Left colon (tissue), 2 donors: ENCODE data around the gene METAP2. TPM values are rescaled to one million over a fixed set of nuclear protein-coding genes. Genes with fewer than 3 reads are reported as not detected.
"Not testable (repeated sequence)": the region's sequence is repeated elsewhere in the genome, so short reads cannot be mapped to it uniquely, and the experiment has no call there.

Experiments used
- ATAC-seq: fragments of 200-7000 bp; cut with Tn5 transposase; one replicate; pipeline ENCODE4 v1.9.1; 2020; ENCODE audit warnings: mild to moderate bottlenecking, moderate library complexity
- DNase-seq, 2 donors: peaks; one replicate each; pipeline ENCODE4 v3.0.0-alpha.2; 2020
- intact Hi-C, 2 donors: fragments of 100-400 bp; cut with DNase I in 1 of 2; cut with micrococcal nuclease in 1 of 2; formaldehyde crosslinking; loops; one replicate each; pipeline versions ENCODE4 v1.11.2 to v1.14.0; 2022; cut with DNase I, micrococcal nuclease
- total RNA-seq, 2 donors: library from RNA; stranded (reverse); fragmentation: NEBNext Ultra II Directional; extraction: Animal tissue kit (Norgen Biotek cat#: 25700); gene quantifications; one replicate each; pipeline ENCODE4 v1.2.1, GENCODE V29; 2021
- donor health status: DM: no; HTN: no; CAD: no.
- donor health status: DM: yes; HTN: yes; CAD: no.

The METAP2 gene
- total RNA-seq, 2 donors from 2014 or later = 36.1 to 45.6 TPM

GRCh38 chr12:95460105-95460504, 13.8 kb upstream of the METAP2 start:
- DNase-seq = no peak
- intact Hi-C loops = no loop called here
- no peak for ATAC-seq

- DNase-seq (no peak), ATAC-seq (no peak)
- intact Hi-C loops = no loop called here
These were observed 13.1 kb upstream of the METAP2 start for GRCh38 chr12:95460896-95461295.

- no peak for DNase-seq
- intact Hi-C loops = no loop called here
- ATAC-seq = no peak
These were observed 11.9 kb upstream of the METAP2 start for GRCh38 chr12:95462081-95462480.

- intact Hi-C loops = no loop called here
- DNase-seq = no peak
- ATAC-seq = no peak
These were observed 11.4 kb upstream of the METAP2 start for GRCh38 chr12:95462551-95462950.

- intact Hi-C loops = no loop called here
- no peak for DNase-seq
These were observed 10.9 kb upstream of the METAP2 start for GRCh38 chr12:95463050-95463449.

GRCh38 chr12:95463776-95464175, 10.2 kb upstream of the METAP2 start:
- DNase-seq, intact Hi-C loops, ATAC-seq: not testable (repeated sequence)

More at GRCh38 chr12:95463050-95463449, 10.9 kb upstream of the METAP2 start:
- ATAC-seq = no peak

- no peak for DNase-seq
- intact Hi-C loops = no loop called here
- no peak for ATAC-seq
These were observed 8.7 kb upstream of the METAP2 start for GRCh38 chr12:95465275-95465674.

GRCh38 chr12:95470300-95470699, 3.7 kb upstream of the METAP2 start:
- ATAC-seq (no peak), DNase-seq (no peak)
- intact Hi-C loops = loop anchor here in 1 of 2 donors (5.0 kb wide), 1 partner anchor 253 kb away; the partner anchor contains the start of genes FGD6 and VEZT

- ATAC-seq (peak; percentile 69), DNase-seq (peak; percentile 42 to 53)
- intact Hi-C loops = loop anchor here in 1 of 2 donors (5.0 kb wide), 1 partner anchor 256 kb away; the partner anchor contains the start of genes FGD6 and VEZT
These were observed 595 bp upstream of the METAP2 start for GRCh38 chr12:95473231-95473883.

- ATAC-seq (no peak), DNase-seq (no peak)
- intact Hi-C loops = loop anchor here in 1 of 2 donors (5.0 kb wide), 1 partner anchor 257 kb away; the partner anchor contains the start of genes FGD6 and VEZT
These were observed 657 bp downstream of the METAP2 start for GRCh38 chr12:95474660-95474958.

GRCh38 chr12:95480230-95480629, 6.3 kb downstream of the METAP2 start:
- DNase-seq = no peak
- intact Hi-C loops = no loop called here
- ATAC-seq = no peak

GRCh38 chr12:95481072-95481471, 7.1 kb downstream of the METAP2 start:
- intact Hi-C loops = no loop called here
- DNase-seq (no peak), ATAC-seq (no peak)

- intact Hi-C loops = no loop called here
- DNase-seq (no peak), ATAC-seq (no peak)
These were observed 7.9 kb downstream of the METAP2 start for GRCh38 chr12:95481888-95482287.

- DNase-seq, ATAC-seq, intact Hi-C loops: not testable (repeated sequence)
These were observed 8.6 kb downstream of the METAP2 start for GRCh38 chr12:95482564-95482963.

- intact Hi-C loops = no loop called here
- no peak for ATAC-seq
These were observed 10.6 kb downstream of the METAP2 start for GRCh38 chr12:95484524-95484923.

GRCh38 chr12:95487024-95487423, 13.1 kb downstream of the METAP2 start:
- DNase-seq (no peak), ATAC-seq (peak; percentile 60)
- intact Hi-C loops = no loop called here

More at GRCh38 chr12:95484524-95484923, 10.6 kb downstream of the METAP2 start:
- DNase-seq = no peak

- intact Hi-C loops = no loop called here
- ATAC-seq = no peak
- DNase-seq = no peak
These were observed 18.5 kb downstream of the METAP2 start for GRCh38 chr12:95492462-95492861.

GRCh38 chr12:95494888-95495287, 20.9 kb downstream of the METAP2 start:
- intact Hi-C loops = no loop called here
- ATAC-seq (no peak), DNase-seq (no peak)

GRCh38 chr12:95495433-95495832, 21.5 kb downstream of the METAP2 start:
- intact Hi-C loops = no loop called here
- no peak for DNase-seq
- no peak for ATAC-seq

GRCh38 chr12:95497031-95497430, 23.1 kb downstream of the METAP2 start:
- intact Hi-C loops = no loop called here
- no peak for ATAC-seq
- no peak for DNase-seq

GRCh38 chr12:95498968-95499367, 25.0 kb downstream of the METAP2 start:
- ATAC-seq (no peak), DNase-seq (no peak)
- intact Hi-C loops = no loop called here
